NCI-H146 (cell line): ENCODE measurements around the gene LRRC27.

Experiments used
- DNase-seq: peaks from one replicate; lab custom pipeline; 2025; lab: John Stamatoyannopoulos, UW

The LRRC27 gene

GRCh38 chr10:132414402-132415016 lies 82.5 kb downstream of the LRRC27 start:
- DNase-seq: no peak

DNA sequence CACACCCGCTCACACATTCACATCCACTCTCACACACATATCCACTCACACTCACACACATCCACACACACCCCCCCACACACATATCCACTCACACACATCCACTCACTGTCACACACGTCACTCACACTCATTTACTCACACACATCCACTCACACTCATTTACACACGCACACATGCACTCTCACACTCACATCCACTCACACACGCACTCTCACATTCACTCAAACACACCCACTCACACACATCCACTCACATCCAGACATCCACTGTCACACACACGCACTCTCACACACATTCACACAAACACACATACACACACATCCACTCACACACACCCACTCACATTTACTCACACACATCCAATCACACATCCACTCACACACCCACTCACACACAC lies 83.3 kb downstream of the LRRC27 start:
- DNase-seq: no peak

- DNase-seq: no peak
Observed at GRCh38 chr10:132415956-132416355, 84.0 kb downstream of the LRRC27 start.

DNA sequence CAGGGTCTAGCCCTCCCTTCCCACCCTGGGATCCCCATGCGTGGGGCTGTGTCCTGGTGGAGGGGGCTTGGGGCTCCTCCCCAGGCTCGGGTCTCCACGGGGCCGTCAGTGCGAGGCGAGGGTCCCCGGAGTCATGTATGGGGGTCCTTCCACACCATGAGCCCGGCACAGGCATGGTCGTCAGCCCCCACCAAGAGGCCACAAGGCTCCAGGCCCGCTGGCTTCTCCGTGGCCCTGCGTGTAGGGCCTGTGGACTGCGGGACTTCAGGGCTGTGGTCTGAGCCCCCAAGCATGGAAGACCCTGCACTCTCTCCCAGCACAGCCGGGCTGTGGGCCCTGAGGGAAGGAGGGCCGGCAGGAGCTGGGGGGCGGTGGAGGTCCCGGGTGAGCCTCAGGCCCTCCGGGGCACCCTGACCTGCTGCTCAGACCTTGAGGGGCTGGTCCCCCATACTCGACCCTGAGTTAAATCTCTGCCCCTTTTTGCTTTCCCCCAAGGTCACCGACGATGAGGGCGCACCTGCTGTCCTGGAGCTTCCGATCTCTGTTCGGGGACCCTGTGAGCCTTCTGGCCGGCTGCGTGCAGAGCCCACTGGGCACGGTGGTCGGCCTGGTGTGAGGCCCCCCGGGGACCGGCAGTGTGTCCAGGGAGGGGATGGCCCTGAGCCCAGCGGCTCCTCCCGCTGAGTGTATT lies 84.7 kb downstream of the LRRC27 start:
- DNase-seq: no peak

DNA sequence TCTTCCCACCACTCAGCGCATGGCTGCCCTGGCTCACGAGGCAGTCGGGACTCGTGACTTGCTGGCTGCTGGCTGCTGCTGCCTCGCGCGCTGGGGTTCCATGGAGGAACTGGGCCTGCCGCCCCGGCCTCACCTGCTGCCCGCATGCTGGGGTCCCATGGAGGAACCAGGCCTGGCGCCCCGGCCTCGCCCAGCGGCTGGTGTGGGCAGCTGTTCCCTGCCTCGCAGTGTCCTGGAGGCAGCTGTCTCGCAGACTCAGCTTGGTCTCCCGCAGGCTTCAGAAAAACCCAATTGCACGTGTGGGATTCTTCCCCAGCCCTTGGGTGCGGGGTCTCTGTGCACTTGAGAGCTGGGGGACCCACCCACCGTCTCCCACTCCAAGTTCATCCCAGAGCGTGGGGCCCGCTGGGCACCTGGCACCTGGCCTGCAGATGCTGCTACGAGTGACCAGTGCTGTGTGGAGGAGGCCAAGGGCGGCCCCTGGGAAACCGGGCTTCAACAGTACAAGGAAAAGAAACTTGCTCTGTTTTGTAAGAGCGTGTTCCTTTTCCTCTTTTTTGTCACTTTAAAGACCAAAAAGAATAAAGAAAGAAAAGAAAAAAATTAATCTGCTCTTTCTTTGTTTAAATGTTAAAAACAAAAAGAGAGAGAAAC lies 85.4 kb downstream of the LRRC27 start:
- no peak for DNase-seq

DNA sequence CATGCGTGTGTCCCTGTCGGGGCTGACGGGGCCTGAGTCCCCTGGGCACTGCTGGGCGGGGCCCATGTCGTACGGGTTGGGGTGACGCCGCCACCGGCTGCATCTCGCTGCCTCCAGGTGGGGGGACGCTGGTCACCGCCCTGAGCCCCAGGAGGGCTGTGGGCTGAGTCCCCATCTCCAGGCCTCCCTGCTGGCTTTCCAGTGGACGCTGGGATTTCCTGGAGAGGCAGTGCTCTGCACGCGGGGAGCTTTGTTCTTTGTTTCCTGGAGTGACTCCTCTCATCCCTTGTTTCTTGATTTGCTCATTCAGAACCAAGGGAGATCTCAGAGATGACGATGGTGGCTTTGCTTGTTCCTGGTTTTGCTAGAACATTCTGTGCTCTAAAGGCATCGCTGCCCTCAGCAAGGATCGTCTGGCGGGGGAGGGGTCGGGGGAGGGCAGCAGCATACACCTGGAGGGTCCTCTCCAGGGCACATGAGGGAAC lies 86.0 kb downstream of the LRRC27 start:
- DNase-seq: no peak

DNA sequence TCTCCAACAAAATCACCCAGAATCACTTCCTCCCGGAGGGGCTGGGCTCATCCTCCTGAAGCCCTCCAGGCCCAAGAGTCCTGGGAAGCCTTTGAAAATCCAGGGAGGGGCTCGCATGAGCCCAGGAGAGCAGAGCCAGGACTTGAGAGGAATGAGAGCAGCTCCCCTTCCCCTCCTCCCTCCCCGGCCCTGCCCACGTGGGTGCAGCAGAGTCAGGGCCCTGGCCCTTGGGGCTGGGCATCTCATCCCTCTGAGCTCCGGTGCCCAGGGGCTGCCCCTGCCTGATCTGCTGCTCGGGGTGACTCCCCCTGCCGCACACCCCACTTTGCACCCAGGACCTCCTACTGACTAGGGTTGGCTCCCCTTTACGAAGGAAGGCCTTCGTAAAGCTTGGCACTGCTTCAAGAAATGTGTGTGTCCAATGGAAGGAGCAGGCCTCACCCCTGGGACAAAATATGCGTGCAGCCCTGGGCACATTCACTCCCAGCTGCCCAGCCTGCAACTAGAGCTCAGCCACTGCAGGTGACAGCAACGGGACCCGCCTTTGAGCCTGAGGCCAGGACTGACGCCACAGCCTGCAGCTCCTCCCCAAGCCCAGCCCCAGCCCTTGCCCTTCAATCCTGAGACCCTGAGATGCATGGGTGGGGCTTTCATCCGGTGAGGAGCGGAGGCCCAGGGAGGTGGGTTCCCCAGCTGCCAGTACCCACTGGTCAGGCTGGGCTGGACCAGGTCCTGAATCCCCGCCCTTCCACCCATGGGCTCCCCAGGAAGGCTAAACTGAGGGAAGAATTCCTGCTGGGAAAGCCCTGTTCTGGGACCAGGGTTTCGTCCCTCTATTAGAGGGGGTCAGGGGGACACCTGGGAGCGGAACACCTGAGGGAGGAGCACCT lies 86.8 kb downstream of the LRRC27 start:
- peak; percentile 67 for DNase-seq

GRCh38 chr10:132419538-132420468 lies 87.8 kb downstream of the LRRC27 start:
- no peak for DNase-seq

GRCh38 chr10:132420469-132420980 lies 88.5 kb downstream of the LRRC27 start:
- DNase-seq: no peak

DNA sequence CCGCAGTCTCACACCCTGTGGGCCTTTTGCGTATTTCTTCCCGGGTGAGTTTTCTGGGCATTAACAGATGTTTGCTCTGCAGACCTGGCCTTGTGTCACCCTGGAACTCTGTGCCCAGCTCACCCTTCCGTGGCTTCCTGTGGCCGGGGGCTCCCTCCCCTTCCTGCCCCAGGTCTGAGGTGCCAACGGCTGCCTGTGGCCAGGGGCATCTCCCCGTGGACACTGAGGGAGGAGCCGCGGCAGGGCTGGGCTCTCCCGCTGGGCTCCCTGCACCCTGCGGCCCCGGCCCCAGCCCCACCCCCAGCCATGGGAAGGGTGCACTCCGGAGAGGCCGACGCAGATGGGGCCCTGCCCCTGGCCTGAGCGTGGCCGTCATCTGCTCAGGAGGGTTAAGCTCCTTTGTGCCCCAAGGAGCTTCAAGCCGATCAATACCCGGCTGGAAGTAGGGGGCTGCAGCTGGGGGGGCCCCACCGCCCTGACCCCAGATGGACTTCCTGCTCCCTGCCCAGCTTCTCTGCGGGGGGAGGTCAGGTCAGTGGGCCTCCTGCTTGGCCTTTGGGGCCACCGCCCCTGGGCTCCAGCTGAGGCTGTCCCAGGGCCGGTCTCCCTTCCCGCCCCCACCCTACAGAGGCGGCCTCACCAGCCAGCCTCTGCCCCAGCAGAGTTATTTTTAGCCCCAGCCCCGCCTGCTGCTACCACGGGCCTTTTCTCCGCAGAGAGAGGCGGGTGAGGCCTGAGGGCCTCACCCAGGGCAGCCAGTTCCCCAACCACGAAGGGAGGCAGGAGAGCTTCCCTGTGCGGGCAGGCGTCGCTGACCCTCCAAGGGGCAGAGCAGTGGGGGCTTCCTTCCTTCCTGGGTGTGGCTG lies 89.2 kb downstream of the LRRC27 start:
- DNase-seq: no peak

DNA sequence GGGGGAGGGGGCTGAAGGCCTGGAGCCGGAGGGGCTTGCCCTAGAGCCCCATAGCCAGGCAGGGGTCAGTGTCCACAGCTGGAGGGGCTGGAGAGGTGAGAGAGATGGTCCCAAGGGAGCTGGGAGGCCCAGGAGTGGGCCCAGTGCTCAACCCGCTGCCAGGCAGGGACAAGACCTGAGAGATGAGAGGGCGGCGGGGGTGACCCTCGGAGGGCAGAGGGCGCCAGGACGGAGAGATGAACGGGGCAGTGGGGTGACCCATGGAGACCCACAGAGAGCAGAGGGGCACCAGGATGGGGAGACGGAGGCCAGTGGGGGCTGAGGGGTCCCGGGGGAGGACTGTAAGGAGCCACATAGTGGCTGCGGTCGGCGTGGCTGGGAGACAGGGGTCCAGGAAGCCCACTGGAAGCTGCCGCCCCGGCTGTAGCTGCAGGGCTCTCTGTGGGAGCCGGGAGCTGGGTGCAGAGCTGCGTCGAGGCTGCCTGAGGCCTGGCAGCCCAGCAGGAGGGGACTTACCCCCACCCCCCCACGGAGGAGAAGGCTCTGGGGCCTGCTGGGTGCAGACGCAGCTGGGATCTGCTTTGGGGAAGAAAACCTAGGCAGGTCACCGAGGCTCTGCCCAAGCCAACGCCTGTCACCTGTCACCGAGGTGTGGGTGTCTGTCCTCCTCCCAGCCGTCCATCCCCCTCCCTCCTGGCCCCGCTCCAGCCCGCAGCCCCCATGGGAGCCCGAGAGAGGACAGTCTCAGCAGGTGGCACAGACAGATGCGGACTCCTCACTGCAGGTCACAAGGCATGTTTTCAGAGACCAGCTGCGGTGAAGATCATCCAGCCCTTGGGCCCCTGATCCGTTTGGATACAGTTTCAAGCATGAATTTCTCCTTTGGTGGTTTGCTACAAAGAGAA lies 90.1 kb downstream of the LRRC27 start:
- peak; percentile 87 for DNase-seq

DNA sequence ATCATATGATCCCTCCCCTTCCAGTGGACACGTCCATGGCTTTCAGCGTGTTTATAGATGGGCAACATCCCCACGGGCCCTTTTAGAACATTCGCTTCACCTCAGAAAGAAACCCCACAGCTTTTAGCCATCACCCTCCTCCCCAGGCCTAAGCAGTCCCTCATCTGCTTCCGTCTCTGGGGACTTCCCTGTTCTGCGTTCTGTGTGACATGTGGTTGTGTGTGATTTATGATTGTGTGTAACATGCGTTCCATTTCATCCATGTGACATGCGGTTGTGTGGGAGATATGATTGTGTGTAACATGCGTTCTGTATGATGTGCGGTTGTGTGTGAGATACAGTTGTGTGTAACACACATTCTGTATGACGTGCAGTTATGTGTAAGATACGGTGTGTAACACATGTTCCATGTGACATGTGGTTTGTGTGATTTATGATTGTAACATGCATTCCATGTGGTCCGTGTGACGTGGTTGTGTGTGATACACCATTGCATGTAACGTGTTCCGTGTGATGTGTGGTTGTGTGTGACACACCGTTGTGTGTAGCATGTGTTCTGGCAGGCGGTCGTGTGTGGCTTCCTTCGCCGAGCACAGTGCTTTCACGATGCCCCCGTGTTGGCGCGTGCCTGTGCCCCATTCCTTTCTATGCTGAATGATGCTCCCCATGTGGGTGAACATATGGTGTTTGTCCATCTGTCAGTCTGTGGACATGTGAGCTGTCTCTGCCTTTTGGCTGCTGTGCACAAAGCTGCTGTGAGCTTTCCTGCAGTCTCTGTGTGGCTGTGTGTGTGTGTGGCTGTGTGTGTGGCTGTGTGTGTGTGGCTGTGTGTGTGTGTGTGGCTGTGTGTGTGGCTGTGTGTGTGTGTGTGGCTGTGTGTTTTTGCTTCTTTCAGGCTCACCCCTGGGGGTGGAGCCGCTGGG lies 91.2 kb downstream of the LRRC27 start:
- no peak for DNase-seq

- no peak for DNase-seq
Observed at GRCh38 chr10:132423966-132424861, 92.2 kb downstream of the LRRC27 start.

DNA sequence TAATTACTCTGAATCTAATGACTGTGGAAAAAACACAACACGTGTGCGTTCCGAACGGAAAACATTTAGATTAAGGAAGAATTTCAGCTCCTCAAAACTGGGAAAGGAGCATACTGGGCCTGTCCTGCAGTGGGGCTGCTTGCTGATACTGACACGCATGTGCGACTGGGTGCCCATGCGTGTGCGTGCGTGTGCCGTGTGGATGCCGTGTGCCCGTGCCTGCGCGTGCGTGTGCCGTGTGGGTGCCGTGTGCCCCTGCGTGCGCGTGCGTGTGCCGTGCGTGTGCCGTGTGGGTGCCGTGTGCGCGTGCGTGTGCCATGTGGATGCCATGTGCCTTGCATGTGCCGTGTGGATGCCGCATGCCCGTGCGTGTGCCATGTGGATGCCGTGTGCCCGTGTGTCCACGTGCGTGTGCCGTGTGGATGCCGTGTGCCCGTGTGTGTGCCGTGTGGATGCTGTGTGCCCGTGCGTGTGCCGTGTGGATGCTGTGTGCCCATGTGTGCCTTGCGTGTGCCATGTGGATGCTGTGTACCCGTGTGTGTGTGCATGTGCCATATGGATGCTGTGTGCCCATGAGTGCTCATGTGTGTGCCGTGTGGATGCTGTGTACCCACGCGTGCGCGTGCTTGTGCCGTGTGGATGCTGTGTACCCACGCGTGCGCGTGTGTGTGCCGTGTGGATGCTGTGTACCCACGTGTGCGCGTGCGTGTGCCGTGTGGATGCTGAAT lies 93.2 kb downstream of the LRRC27 start:
- no peak for DNase-seq

DNA sequence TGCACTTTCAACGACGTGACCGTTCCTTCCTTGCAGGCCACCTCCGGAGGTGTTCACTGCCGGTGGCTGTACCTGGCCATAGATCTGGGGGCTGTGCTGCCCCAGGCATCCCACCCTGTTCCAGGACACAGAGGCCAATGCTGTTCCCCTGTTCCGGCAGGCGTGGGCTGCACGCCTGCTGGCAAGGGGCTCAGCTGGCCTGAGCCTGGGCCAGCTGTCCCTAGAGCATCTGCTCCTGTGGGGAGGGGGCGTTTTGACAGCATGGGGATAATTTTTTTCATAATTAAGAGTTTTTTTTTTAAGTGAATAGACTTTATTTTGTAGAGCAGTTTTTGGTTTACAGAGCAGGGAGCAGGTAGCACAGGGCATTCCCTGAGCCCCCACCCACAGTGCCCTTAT lies 93.8 kb downstream of the LRRC27 start:
- no peak for DNase-seq
